ENCODE results near the gene RBM18. TPM values are rescaled to one million over a fixed set of nuclear protein-coding genes. Genes with fewer than 3 reads are reported as not detected.

Gene RBM18
- total RNA-seq, 1 experiment from 2014 or later, result 19.2 TPM

- ATAC-seq (no peak), DNase-seq (ENCODE audit: low read depth, low spot score) (no peak)
- intact Hi-C loops (cut with micrococcal nuclease; ENCODE audit: unreplicated experiment), result no loop called here
- no peaks in the 10 kb centered on the region for H3K27me3 ChIP-seq (ENCODE audit: control insufficient read depth, insufficient read depth, low read length)
- no peaks in the 10 kb centered on the region for H3K4me1 ChIP-seq (ENCODE audit: control insufficient read depth, insufficient read depth, low read length)
- in situ Hi-C loops (cut with HindIII; ENCODE audit: low pct_unique_long_range_greater_than_20kb, low sequenced_read_pairs), result no loop called here
- TF ChIP-seq, protein P1, sequence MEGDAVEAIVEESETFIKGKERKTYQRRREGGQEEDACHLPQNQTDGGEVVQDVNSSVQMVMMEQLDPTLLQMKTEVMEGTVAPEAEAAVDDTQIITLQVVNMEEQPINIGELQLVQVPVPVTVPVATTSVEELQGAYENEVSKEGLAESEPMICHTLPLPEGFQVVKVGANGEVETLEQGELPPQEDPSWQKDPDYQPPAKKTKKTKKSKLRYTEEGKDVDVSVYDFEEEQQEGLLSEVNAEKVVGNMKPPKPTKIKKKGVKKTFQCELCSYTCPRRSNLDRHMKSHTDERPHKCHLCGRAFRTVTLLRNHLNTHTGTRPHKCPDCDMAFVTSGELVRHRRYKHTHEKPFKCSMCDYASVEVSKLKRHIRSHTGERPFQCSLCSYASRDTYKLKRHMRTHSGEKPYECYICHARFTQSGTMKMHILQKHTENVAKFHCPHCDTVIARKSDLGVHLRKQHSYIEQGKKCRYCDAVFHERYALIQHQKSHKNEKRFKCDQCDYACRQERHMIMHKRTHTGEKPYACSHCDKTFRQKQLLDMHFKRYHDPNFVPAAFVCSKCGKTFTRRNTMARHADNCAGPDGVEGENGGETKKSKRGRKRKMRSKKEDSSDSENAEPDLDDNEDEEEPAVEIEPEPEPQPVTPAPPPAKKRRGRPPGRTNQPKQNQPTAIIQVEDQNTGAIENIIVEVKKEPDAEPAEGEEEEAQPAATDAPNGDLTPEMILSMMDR (IDR thresholded peaks at IDR 0.05), result no peak
- no peak for TF ChIP-seq SIN3A (IDR thresholded peaks at IDR 0.05; ENCODE audit: borderline replicate concordance, insufficient read depth, low read depth, low read length)
- no peak for TF ChIP-seq REST (IDR thresholded peaks at IDR 0.05; ENCODE audit: insufficient read depth in 1 of 2, low read depth in 2 of 2, low read length in 1 of 2)
- peaks cover 8% of the 10 kb centered on the region for H3K36me3 ChIP-seq (ENCODE audit: control insufficient read depth, insufficient read depth, low read length)
- H3K9me3 ChIP-seq (ENCODE audit: control insufficient read depth, insufficient read depth, low read depth, low read length), result no peaks in the 10 kb centered on the region
- no peak overlapping the region for H3K4me3 ChIP-seq (ENCODE audit: low read depth in 2 of 2, low read length in 2 of 2)
- CTCF ChIA-PET, result no interaction called here
- no TSS peak for BruUV-seq (replicated peaks)
- no peak overlapping the region for H3K27ac ChIP-seq (ENCODE audit: low read length)
- POLR2A ChIA-PET, result no interaction called here
Observed at GRCh38 chr9:122286764-122287163, 22.1 kb upstream of the RBM18 start.

- no TSS peak for BruUV-seq (replicated peaks)
- peaks cover 3% of the 10 kb centered on the region; the same call in 1 of the 2 replicates for H3K9me3 ChIP-seq (ENCODE audit: control insufficient read depth, insufficient read depth, low read depth, low read length)
- in situ Hi-C loops (cut with HindIII; ENCODE audit: low pct_unique_long_range_greater_than_20kb, low sequenced_read_pairs) (no loop called here), intact Hi-C loops (cut with micrococcal nuclease; ENCODE audit: unreplicated experiment) (no loop called here)
- H3K36me3 ChIP-seq (ENCODE audit: control insufficient read depth, insufficient read depth, low read length), result peaks cover 10% of the 10 kb centered on the region
- CTCF ChIA-PET, result interaction anchor here (0.6 kb wide), 1 partner anchor 182 kb away, joined by 8 read pairs; no protein-coding TSS in a partner anchor
- ATAC-seq, result no peak
- H3K27ac ChIP-seq (ENCODE audit: low read length), result no peak overlapping the region
- POLR2A ChIA-PET, result no interaction called here
- no peaks in the 10 kb centered on the region for H3K27me3 ChIP-seq (ENCODE audit: control insufficient read depth, insufficient read depth, low read length)
- DNase-seq (ENCODE audit: low read depth, low spot score), result no peak
- TF ChIP-seq SIN3A (IDR thresholded peaks at IDR 0.05; ENCODE audit: borderline replicate concordance, insufficient read depth, low read depth, low read length), result no peak
- no peak for TF ChIP-seq REST (IDR thresholded peaks at IDR 0.05; ENCODE audit: insufficient read depth in 1 of 2, low read depth in 2 of 2, low read length in 1 of 2)
- no peak for TF ChIP-seq TCF7L2 (IDR thresholded peaks at IDR 0.05; ENCODE audit: low read depth, low read length)
- no peak for TF ChIP-seq POLR2AphosphoS5 (IDR thresholded peaks at IDR 0.05; ENCODE audit: low read depth, low read length)
- TF ChIP-seq, protein P1 (IDR thresholded peaks at IDR 0.05), result no peak
- no peaks in the 10 kb centered on the region for H3K4me1 ChIP-seq (ENCODE audit: control insufficient read depth, insufficient read depth, low read length)
- no peak overlapping the region for H3K4me3 ChIP-seq (ENCODE audit: low read depth in 2 of 2, low read length in 2 of 2)
Observed at GRCh38 chr9:122281368-122281767, 16.7 kb upstream of the RBM18 start.

Measured in Panc1 (cell line).